A673 (cell line): ENCODE results near the gene ZIC4. TPM values are rescaled to one million over a fixed set of nuclear protein-coding genes. Genes with fewer than 3 reads are reported as not detected.

ENCODE experiments used
- BruUV-seq: library from RNA; stranded (reverse); fragments of 400-500 nt; replicated peaks from 2 replicates; lab custom pipeline; 2021; lab: Mats Ljungman, UMichigan
- CTCF ChIA-PET: fragments of 300-600 bp; sonication (Branson Sonifier 250); formaldehyde crosslinking; loops from one replicate; lab custom pipeline; 2022; ENCODE audit warnings: antibody characterized with exemption; lab: Charles Lee
- POLR2A ChIA-PET: fragments of 300-600 bp; sonication (Branson Sonifier 250); formaldehyde crosslinking; loops from one replicate; lab custom pipeline; 2022; ENCODE audit warnings: antibody characterized with exemption; ENCODE audit not compliant: low non-redundant PET; lab: Charles Lee
- DNase-seq: peaks from one replicate; pipeline ENCODE4 v3.0.0-alpha.2; 2015; ENCODE audit warnings: low spot score
- H3K27ac ChIP-seq: fragments of 200-600 bp; sonication (generic); 2 replicates; pipeline ENCODE4 v1.5.1; 2016; ENCODE audit warnings: mixed run types, low read depth, mild to moderate bottlenecking, mixed read lengths, antibody characterized with exemption, low read length; ENCODE audit not compliant: poor library complexity, severe bottlenecking
- H3K27me3 ChIP-seq: fragments of 200-600 bp; sonication (generic); replicated peaks from 2 replicates; pipeline ENCODE4 v1.6.1; 2017; ENCODE audit warnings: mixed run types, low read depth, mild to moderate bottlenecking, mixed read lengths, antibody characterized with exemption, low read length; ENCODE audit not compliant: insufficient read depth, poor library complexity
- H3K36me3 ChIP-seq: fragments of 200-600 bp; sonication (generic); 2 replicates; pipeline ENCODE4 v1.6.1; 2016; ENCODE audit warnings: mixed run types, mild to moderate bottlenecking, mixed read lengths, antibody characterized with exemption, low read length; ENCODE audit not compliant: insufficient read depth, poor library complexity, severe bottlenecking
- H3K4me1 ChIP-seq: fragments of 200-600 bp; sonication (generic); 2 replicates; pipeline ENCODE4 v1.6.1; 2017; ENCODE audit warnings: mixed run types, mild to moderate bottlenecking, mixed read lengths, antibody characterized with exemption, low read length; ENCODE audit not compliant: insufficient read depth, poor library complexity, severe bottlenecking
- H3K4me3 ChIP-seq: fragments of 200-600 bp; sonication (generic); 2 replicates; pipeline ENCODE4 v1.5.1; 2016; ENCODE audit warnings: low read depth, mixed run types, mild to moderate bottlenecking, mixed read lengths, low read length; ENCODE audit not compliant: poor library complexity, severe bottlenecking
- H3K9me3 ChIP-seq: fragments of 200-600 bp; sonication (generic); 2 replicates; pipeline ENCODE4 v1.6.1; 2016; ENCODE audit warnings: mixed run types, low read depth, mild to moderate bottlenecking, mixed read lengths, antibody characterized with exemption, low read length; ENCODE audit not compliant: poor library complexity, severe bottlenecking
- EZH2 ChIP-seq: fragments of 200-600 bp; sonication (generic); IDR thresholded peaks from 2 replicates; pipeline ENCODE4 v1.6.1; 2017; ENCODE audit warnings: borderline replicate concordance, low read depth, mild to moderate bottlenecking, mixed read lengths, antibody characterized with exemption, low read length; ENCODE audit not compliant: poor library complexity, severe bottlenecking
- intact Hi-C: fragments of 100-400 bp; cut with micrococcal nuclease; formaldehyde crosslinking; loops from one replicate; pipeline ENCODE4 v1.10.0; 2022; ENCODE audit not compliant: unreplicated experiment
- total RNA-seq: library from RNA; stranded (reverse); gene quantifications from 2 replicates; pipeline ENCODE4 v1.2.3, GENCODE V29; 2021
- TF ChIP-seq, protein P1 (sequence below): fragments of 300-800, 200-600 bp; sonication (generic); conservative IDR thresholded peaks from 2 replicates; pipeline ENCODE4 v1.5.1; 2017; ENCODE audit warnings: low read depth, mild to moderate bottlenecking, antibody characterized with exemption, low read length, moderate library complexity, mixed read lengths

The ZIC4 gene
- total RNA-seq, 1 experiment from 2014 or later = 0.47 TPM

DNA sequence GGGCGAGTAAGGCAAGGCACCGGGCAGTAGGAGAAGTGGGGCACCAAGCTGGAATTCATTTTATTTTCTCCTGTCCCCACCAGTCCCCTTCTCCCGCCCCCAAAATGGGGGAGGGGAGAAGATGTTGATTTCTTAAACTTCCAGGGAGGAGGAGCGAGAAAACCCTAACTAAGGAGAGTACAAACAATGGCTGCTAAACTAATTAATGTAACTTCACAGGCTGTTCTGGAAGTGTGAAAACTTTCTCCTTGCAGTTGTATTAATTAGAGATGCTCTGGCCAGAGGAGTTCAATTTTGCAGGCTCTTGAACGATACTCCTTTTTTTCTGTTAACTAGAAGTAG lies 11.5 kb downstream of the ZIC4 start:
- Histone ChIP-seq H3K4me3 (no peak overlapping the region), H3K27ac (no peak overlapping the region), H3K9me3 (no peaks in the 10 kb centered on the region), H3K36me3 (no peaks in the 10 kb centered on the region), H3K27me3 (peaks cover 81% of the 10 kb centered on the region), H3K4me1 (peaks cover 3% of the 10 kb centered on the region)
- DNase-seq = no peak
- CTCF ChIA-PET = no interaction called here
- POLR2A ChIA-PET = no interaction called here
- BruUV-seq = no TSS peak
- TF ChIP-seq, protein P1, sequence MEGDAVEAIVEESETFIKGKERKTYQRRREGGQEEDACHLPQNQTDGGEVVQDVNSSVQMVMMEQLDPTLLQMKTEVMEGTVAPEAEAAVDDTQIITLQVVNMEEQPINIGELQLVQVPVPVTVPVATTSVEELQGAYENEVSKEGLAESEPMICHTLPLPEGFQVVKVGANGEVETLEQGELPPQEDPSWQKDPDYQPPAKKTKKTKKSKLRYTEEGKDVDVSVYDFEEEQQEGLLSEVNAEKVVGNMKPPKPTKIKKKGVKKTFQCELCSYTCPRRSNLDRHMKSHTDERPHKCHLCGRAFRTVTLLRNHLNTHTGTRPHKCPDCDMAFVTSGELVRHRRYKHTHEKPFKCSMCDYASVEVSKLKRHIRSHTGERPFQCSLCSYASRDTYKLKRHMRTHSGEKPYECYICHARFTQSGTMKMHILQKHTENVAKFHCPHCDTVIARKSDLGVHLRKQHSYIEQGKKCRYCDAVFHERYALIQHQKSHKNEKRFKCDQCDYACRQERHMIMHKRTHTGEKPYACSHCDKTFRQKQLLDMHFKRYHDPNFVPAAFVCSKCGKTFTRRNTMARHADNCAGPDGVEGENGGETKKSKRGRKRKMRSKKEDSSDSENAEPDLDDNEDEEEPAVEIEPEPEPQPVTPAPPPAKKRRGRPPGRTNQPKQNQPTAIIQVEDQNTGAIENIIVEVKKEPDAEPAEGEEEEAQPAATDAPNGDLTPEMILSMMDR = no peak
- TF ChIP-seq EZH2 = no peak
- intact Hi-C loops = no loop called here

DNA sequence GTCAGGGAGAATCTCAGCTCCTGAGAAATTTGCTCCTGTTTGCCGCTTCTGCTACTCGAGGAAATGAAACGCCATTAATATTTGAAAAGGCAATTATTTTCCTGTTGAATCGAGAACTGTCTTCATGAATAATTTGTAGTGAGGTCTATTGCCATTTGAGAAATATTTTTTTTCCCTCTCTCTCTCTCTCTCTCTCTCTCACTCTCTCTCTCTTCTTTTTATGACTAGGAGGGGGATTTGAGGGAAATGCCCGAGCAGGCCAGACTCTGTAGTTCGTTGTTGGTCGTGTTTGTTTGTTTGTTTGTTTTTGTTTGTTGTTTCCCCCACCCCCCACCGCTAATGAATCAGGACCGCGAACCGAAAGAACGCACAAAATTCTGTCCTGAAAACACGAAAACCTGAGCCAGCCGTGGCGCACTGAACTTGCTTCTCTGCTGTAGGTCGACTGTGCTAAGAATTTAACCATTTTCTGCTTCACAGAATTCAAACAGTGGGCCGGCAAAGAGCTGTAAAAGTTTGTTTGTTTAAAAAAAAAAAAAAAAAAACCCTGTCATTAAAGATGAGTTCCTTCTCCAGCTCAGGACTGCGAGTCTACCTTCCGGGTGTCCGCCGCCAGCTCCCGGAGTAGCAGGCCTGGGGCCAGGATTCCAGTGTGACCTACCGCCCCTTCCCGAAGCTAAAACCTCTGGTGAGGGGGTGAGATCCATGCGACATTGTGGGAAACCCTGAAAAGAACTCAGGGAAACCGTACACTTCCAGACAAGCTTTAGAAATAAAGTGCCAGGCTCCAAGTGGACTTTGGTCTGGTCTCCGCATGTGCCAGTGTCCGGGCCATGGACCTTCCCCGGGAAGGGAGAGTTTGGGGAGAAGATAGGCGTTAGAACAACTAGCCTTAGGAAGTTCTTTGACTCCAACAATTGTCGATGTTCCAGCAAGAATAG lies 12.1 kb downstream of the ZIC4 start:
- ChIA-PET CTCF (no interaction called here), POLR2A (no interaction called here)
- peaks cover 87% of the 10 kb centered on the region for H3K27me3 ChIP-seq
- no peaks in the 10 kb centered on the region for H3K9me3 ChIP-seq
- H3K4me1 ChIP-seq = peaks cover 3% of the 10 kb centered on the region
- peak overlapping the region; percentile 40 for H3K4me3 ChIP-seq
- TF ChIP-seq EZH2 = peak; percentile 55
- TF ChIP-seq, protein P1 = no peak
- BruUV-seq = no TSS peak
- intact Hi-C loops = no loop called here
- DNase-seq = no peak
- no peaks in the 10 kb centered on the region for H3K36me3 ChIP-seq
- no peak overlapping the region for H3K27ac ChIP-seq

DNA sequence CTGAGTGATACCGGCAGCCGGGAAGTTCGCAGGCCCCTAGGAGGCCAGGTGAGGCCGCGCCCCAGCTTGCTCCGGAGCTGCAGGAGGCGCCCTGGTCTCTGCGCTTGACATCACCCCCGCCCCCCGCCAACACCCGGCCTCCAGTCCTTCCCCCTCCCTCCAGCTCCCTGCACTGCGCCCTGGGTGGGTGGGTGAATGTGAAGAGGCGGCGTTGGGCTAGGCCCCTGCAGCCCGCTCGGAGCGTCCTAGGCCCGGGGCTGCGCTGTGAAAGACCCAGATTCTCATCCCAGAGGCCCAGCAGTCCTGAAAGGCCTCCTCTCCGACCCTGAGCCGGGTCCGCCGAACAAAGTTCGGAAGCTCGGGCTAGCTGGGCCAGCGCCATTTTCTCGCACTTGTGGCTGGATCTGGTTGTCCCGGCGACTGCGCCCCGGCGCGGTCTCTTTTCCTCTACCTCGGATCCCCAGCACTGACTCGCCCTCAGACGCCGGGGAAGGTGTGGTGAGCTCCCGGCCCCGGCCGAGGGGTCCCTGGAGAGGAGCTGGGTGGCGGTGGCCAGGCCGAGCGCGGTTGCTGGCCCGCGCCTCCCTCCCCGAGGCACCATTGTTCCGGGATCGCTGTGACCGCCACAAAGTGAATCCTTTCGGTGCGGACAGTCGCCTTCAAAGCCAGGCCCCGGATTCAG lies 12.9 kb downstream of the ZIC4 start:
- TF ChIP-seq EZH2 = no peak
- TF ChIP-seq, protein P1 = no peak
- H3K27ac ChIP-seq = no peak overlapping the region
- intact Hi-C loops = no loop called here
- peaks cover 95% of the 10 kb centered on the region for H3K27me3 ChIP-seq
- no peaks in the 10 kb centered on the region for H3K36me3 ChIP-seq
- H3K4me1 ChIP-seq = peaks cover 3% of the 10 kb centered on the region
- peak overlapping the region; percentile 40 for H3K4me3 ChIP-seq
- BruUV-seq = no TSS peak
- H3K9me3 ChIP-seq = no peaks in the 10 kb centered on the region
- DNase-seq = no peak
- CTCF ChIA-PET = interaction anchor here (0.8 kb wide), 1 partner anchor 223 kb away, joined by 3 read pairs; no protein-coding TSS in a partner anchor
- POLR2A ChIA-PET = no interaction called here
